Liver (tissue), 3 donors: ENCODE data around the gene REG3G.

Experiments
- GABPA ChIP-seq, 2 donors: IDR thresholded peaks in 1 of 2; conservative IDR thresholded peaks in 1 of 2; 2 replicates each; pipeline ENCODE4 v1.6.1; 2016; ENCODE audit warnings: antibody characterized with exemption in 2 of 2, mild to moderate bottlenecking in 1 of 2, moderate library complexity in 1 of 2
- JUND ChIP-seq, 2 donors: IDR thresholded peaks; 2 replicates each; pipeline ENCODE4 v1.6.1; 2016; ENCODE audit warnings: antibody characterized with exemption in 2 of 2
- TF ChIP-seq, protein P1 (sequence below): fragments of 150-350 bp; IDR thresholded peaks from 2 replicates; pipeline ENCODE4 v1.5.1; 2017; ENCODE audit warnings: improper control_type of control experiment, low read depth, low read length; ENCODE audit not compliant: missing input control
- donor health status: healthy.
- donor health status: healthy.

DNA sequence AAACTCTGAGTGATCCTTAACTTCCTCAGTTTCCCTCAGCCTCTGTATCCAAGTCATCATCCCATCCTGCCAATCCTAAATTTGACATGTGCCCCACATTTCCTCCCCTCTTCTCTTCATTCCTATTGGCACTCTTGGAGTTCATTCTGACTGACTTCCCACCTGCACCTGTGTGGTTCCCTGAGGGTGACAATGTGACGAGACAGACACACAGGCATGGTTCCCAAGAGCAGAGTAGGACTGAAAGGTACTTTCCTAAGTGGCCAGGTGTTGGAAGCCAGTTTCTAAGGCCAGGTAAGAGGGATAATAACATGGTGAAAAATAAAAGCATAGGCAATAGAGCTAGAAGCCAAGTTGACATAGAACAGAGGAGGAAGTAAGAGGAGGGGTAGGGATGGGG is 24.2 kb upstream of the REG3G start:
- TF ChIP-seq, protein P1, sequence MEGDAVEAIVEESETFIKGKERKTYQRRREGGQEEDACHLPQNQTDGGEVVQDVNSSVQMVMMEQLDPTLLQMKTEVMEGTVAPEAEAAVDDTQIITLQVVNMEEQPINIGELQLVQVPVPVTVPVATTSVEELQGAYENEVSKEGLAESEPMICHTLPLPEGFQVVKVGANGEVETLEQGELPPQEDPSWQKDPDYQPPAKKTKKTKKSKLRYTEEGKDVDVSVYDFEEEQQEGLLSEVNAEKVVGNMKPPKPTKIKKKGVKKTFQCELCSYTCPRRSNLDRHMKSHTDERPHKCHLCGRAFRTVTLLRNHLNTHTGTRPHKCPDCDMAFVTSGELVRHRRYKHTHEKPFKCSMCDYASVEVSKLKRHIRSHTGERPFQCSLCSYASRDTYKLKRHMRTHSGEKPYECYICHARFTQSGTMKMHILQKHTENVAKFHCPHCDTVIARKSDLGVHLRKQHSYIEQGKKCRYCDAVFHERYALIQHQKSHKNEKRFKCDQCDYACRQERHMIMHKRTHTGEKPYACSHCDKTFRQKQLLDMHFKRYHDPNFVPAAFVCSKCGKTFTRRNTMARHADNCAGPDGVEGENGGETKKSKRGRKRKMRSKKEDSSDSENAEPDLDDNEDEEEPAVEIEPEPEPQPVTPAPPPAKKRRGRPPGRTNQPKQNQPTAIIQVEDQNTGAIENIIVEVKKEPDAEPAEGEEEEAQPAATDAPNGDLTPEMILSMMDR, result no peak
- TF ChIP-seq GABPA (IDR thresholded peaks at IDR 0.05 in 1 of 2, conservative IDR thresholded peaks at IDR 0.05 in 1 of 2) (no peak), JUND (IDR thresholded peaks at IDR 0.05) (no peak)
